Lower lobe of right lung (tissue), 2 donors: ENCODE measurements around the gene RGS6. TPM values are rescaled to one million over a fixed set of nuclear protein-coding genes. Genes with fewer than 3 reads are reported as not detected.

Source experiments
- ATAC-seq, 2 donors: fragments of 200-7000 bp; cut with Tn5 transposase; one replicate each; pipeline ENCODE4 v1.9.1; 2020 to 2022; ENCODE audit warnings: mild to moderate bottlenecking in 2 of 2, moderate library complexity in 2 of 2
- DNase-seq: peaks from one replicate; pipeline ENCODE4 v3.0.0-alpha.2; 2020
- H3K27ac ChIP-seq: fragments of 200-600 bp; one replicate; pipeline ENCODE4 v1.8.0; 2022
- H3K27me3 ChIP-seq: fragments of 200-600 bp; one replicate; pipeline ENCODE4 v1.8.0; 2022; ENCODE audit warnings: low read depth
- H3K36me3 ChIP-seq: fragments of 200-600 bp; one replicate; pipeline ENCODE4 v1.8.0; 2022; ENCODE audit warnings: mild to moderate bottlenecking
- H3K4me1 ChIP-seq: fragments of 200-600 bp; one replicate; pipeline ENCODE4 v1.8.0; 2022
- H3K4me3 ChIP-seq: fragments of 200-600 bp; one replicate; pipeline ENCODE4 v1.8.0; 2022; ENCODE audit warnings: mild to moderate bottlenecking
- H3K9me3 ChIP-seq: fragments of 200-600 bp; one replicate; pipeline ENCODE4 v1.8.0; 2022
- intact Hi-C: fragments of 100-400 bp; cut with DNase I; formaldehyde crosslinking; loops from one replicate; pipeline ENCODE4 v1.11.0; 2022
- total RNA-seq: library from RNA; stranded (reverse); fragmentation: NEBNext Ultra II Directional; extraction: Animal tissue kit (Norgen Biotek cat#: 25700); gene quantifications from one replicate; pipeline ENCODE4 v1.2.1, GENCODE V29; 2021
- TF ChIP-seq, protein P1 (sequence below): fragments of 200-600 bp; IDR thresholded peaks from one replicate; pipeline ENCODE4 v1.8.0; 2022; ENCODE audit warnings: antibody characterized with exemption, mild to moderate bottlenecking
- donor health status: DM: no; HTN: yes; CAD: no; lungs with severe emphysema.

Gene RGS6
- total RNA-seq, 1 donor from 2014 or later, result 2.5 TPM

DNA sequence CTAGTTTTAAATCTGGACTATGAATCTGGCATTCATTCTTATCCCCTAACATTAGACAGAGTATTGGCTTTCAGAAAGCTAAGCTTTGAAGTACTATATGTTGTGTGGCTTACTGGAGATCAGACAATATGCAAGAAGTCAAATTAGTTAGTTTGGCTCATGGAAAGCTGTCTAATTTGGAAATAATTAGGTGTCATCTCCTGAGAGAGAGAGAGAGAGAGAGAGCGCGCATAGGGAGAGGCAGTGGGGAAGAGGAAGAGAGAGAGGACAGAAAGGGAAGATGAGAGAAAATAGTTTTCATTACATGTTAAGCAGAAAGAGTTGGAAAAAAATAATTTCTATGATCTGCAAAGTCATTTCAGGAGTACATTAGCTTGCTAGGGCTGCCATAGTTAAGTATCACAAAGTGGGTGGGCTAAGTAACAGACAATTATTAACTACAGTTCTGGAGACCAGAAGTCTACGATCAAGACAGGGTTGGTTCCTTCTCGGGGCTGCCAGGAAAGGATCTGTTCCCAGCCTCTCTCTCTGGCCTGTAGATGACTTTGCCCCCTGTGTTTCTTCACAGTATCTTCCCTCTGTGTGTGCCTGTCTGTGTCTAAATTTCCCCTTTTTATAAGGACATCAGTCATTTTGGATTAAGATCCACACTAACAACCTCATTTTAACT, 404.2 kb downstream of the RGS6 start:
- intact Hi-C loops, result no loop called here
- no peak for DNase-seq

GRCh38 chr14:72341237-72341636, 409.0 kb downstream of the RGS6 start:
- Histone ChIP-seq H3K4me3 (no peak overlapping the region), H3K36me3 (no peaks in the 10 kb centered on the region), H3K9me3 (no peaks in the 10 kb centered on the region), H3K27ac (no peak overlapping the region), H3K27me3 (no peaks in the 10 kb centered on the region), H3K4me1 (no peaks in the 10 kb centered on the region)
- ATAC-seq, result no peak
- TF ChIP-seq, protein P1, sequence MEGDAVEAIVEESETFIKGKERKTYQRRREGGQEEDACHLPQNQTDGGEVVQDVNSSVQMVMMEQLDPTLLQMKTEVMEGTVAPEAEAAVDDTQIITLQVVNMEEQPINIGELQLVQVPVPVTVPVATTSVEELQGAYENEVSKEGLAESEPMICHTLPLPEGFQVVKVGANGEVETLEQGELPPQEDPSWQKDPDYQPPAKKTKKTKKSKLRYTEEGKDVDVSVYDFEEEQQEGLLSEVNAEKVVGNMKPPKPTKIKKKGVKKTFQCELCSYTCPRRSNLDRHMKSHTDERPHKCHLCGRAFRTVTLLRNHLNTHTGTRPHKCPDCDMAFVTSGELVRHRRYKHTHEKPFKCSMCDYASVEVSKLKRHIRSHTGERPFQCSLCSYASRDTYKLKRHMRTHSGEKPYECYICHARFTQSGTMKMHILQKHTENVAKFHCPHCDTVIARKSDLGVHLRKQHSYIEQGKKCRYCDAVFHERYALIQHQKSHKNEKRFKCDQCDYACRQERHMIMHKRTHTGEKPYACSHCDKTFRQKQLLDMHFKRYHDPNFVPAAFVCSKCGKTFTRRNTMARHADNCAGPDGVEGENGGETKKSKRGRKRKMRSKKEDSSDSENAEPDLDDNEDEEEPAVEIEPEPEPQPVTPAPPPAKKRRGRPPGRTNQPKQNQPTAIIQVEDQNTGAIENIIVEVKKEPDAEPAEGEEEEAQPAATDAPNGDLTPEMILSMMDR, result no peak
- no peak for DNase-seq
- intact Hi-C loops, result no loop called here

More for the DNA sequence above, 404.2 kb downstream of the RGS6 start:
- Histone ChIP-seq H3K4me3 (no peak overlapping the region), H3K27me3 (no peaks in the 10 kb centered on the region), H3K36me3 (no peaks in the 10 kb centered on the region), H3K9me3 (no peaks in the 10 kb centered on the region), H3K27ac (no peak overlapping the region), H3K4me1 (no peaks in the 10 kb centered on the region)
- TF ChIP-seq, protein P1, result no peak
- ATAC-seq, result no peak

- intact Hi-C loops, result no loop called here
These were observed 409.5 kb downstream of the RGS6 start for GRCh38 chr14:72341686-72342085.

DNA sequence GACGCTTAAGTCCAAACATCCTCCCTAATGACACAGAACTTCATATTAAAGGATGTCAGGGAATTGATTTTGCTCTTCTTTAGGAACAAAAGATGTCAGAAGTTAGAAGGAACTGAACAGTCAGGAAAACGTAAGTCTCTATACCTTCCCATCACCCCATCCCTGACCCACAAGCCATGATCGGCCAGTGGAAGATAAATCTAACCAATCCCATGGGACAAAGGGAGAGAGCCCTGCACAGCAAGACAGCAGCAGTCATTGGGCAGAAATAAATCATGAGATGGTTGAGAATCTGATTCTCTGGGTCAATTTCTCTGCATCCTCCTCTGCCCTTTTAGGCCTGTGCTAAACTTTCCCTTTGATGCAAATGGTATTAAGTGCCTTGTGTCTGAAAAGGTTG, 414.9 kb downstream of the RGS6 start:
- TF ChIP-seq, protein P1, result no peak
- Histone ChIP-seq H3K4me1 (no peaks in the 10 kb centered on the region), H3K27ac (no peak overlapping the region), H3K4me3 (no peak overlapping the region), H3K36me3 (no peaks in the 10 kb centered on the region), H3K27me3 (no peaks in the 10 kb centered on the region), H3K9me3 (no peaks in the 10 kb centered on the region)
- ATAC-seq (no peak), DNase-seq (no peak)
- intact Hi-C loops, result no loop called here

More at GRCh38 chr14:72341686-72342085, 409.5 kb downstream of the RGS6 start:
- H3K36me3 ChIP-seq, result no peaks in the 10 kb centered on the region
- H3K27me3 ChIP-seq, result no peaks in the 10 kb centered on the region
- no peak overlapping the region for H3K4me3 ChIP-seq
- ATAC-seq (no peak), DNase-seq (no peak)
- TF ChIP-seq, protein P1, result no peak
- H3K4me1 ChIP-seq, result no peaks in the 10 kb centered on the region
- no peak overlapping the region for H3K27ac ChIP-seq
- H3K9me3 ChIP-seq, result no peaks in the 10 kb centered on the region

DNA sequence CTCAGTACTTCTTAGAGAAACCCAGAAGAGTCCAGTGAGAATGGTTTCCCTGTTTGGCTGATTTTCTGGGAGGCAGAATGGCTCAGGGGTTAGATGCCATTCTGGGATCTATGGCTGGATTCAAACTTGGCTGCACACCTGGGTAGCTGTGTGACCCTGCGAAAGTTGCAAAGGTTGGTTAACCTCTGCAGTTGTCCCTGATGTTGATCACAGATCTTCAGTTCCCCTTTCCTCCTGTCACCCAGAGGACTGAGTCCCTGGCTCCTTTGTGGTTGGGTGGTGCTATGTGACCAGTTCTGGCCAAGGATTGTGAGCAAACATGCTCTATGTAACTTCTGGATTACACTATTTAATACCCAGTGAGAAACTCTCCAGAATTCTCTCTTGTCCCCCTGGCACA, 418.0 kb downstream of the RGS6 start:
- H3K4me3 ChIP-seq, result no peak overlapping the region
- no peaks in the 10 kb centered on the region for H3K9me3 ChIP-seq
- DNase-seq (no peak), ATAC-seq (no peak)
- intact Hi-C loops, result no loop called here
- H3K27ac ChIP-seq, result no peak overlapping the region
- TF ChIP-seq, protein P1, result no peak
- no peaks in the 10 kb centered on the region for H3K4me1 ChIP-seq
- H3K27me3 ChIP-seq, result no peaks in the 10 kb centered on the region
- no peaks in the 10 kb centered on the region for H3K36me3 ChIP-seq
